ENCODE results near the gene MAN2B2.

DNA sequence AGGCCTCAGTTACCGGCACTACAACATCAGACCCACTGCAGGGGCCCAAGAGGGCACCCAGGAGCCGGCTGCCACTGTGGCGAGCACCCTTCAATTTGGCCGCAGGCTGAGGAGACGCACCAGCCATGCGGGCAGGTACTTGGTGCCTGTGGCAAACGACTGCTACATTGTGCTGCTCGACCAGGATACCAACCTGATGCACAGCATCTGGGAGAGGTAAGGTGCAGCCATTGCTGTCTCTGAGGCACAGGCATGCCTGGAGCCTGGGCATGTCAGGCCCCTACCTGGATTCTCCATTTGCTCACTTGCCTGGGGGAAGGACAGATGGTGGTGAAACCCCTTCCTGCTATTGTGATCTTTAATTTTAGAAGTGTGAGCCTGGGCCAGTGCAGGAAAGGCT lies 30.1 kb downstream of the MAN2B2 start:
- no peak for TF ChIP-seq TAF1 (IDR thresholded peaks at IDR 0.05; ENCODE audit: low read depth, low read length)
- no peak for TF ChIP-seq POLR2A (IDR thresholded peaks at IDR 0.05; ENCODE audit: low read depth, low read length)
- no peak for TF ChIP-seq POLR2AphosphoS5 (IDR thresholded peaks at IDR 0.05; ENCODE audit: low read depth, low read length)
- TF ChIP-seq SPI1 (IDR thresholded peaks at IDR 0.05; ENCODE audit: low read depth, low read length) = no peak
- no peak for TF ChIP-seq POU2F2 (IDR thresholded peaks at IDR 0.05; ENCODE audit: low read depth, low read length)
